UCSD-AML1 (cell line): ENCODE data around the gene RBM20.
"Not testable (repeated sequence)": the region's sequence is repeated elsewhere in the genome, so short reads cannot be mapped to it uniquely, and the experiment has no call there.

Experiments
- DNase-seq: peaks from one replicate; lab custom pipeline; 2025; ENCODE audit not compliant: unreplicated experiment; lab: John Stamatoyannopoulos, UW

RBM20 gene

GRCh38 chr10:110758898-110759297 lies 114.8 kb downstream of the RBM20 start:
- DNase-seq: no peak

GRCh38 chr10:110759523-110759922 lies 115.4 kb downstream of the RBM20 start:
- DNase-seq: no peak

- DNase-seq: no peak
Measured at GRCh38 chr10:110762109-110762848, 118.1 kb downstream of the RBM20 start.

- DNase-seq: no peak
Measured at GRCh38 chr10:110762849-110763211, 118.7 kb downstream of the RBM20 start.

- DNase-seq: no peak
Measured at GRCh38 chr10:110764378-110764777, 120.2 kb downstream of the RBM20 start.

GRCh38 chr10:110764793-110765512 lies 120.8 kb downstream of the RBM20 start:
- no peak for DNase-seq

- DNase-seq: no peak
Measured at GRCh38 chr10:110765513-110766319, 121.6 kb downstream of the RBM20 start.

- DNase-seq: not testable (repeated sequence)
Measured at GRCh38 chr10:110767601-110768000, 123.5 kb downstream of the RBM20 start.

- DNase-seq: no peak
Measured at GRCh38 chr10:110770243-110770642, 126.1 kb downstream of the RBM20 start.

GRCh38 chr10:110771486-110771885 lies 127.3 kb downstream of the RBM20 start:
- no peak for DNase-seq

GRCh38 chr10:110771991-110772390 lies 127.9 kb downstream of the RBM20 start:
- no peak for DNase-seq

- no peak for DNase-seq
Measured at GRCh38 chr10:110772454-110773025, 128.4 kb downstream of the RBM20 start.

- DNase-seq: no peak
Measured at GRCh38 chr10:110773693-110774068, 129.5 kb downstream of the RBM20 start.

- DNase-seq: no peak
Measured at GRCh38 chr10:110774069-110775019, 130.2 kb downstream of the RBM20 start.

- no peak for DNase-seq
Measured at GRCh38 chr10:110775020-110775375, 130.9 kb downstream of the RBM20 start.

GRCh38 chr10:110775406-110775805 lies 131.3 kb downstream of the RBM20 start:
- no peak for DNase-seq

- no peak for DNase-seq
Measured at GRCh38 chr10:110777017-110777416, 132.9 kb downstream of the RBM20 start.

- DNase-seq: no peak
Measured at GRCh38 chr10:110777661-110778060, 133.5 kb downstream of the RBM20 start.

- no peak for DNase-seq
Measured at GRCh38 chr10:110778211-110778610, 134.1 kb downstream of the RBM20 start.

GRCh38 chr10:110779489-110779888 lies 135.4 kb downstream of the RBM20 start:
- DNase-seq: no peak
